SHP77 treated with DMSO at 0.1 percent for 48 hours (cell line): Measurements from ENCODE around the gene GBX1.

Source experiments
- DNase-seq: peaks from one replicate; lab custom pipeline; 2025; lab: John Stamatoyannopoulos, UW

Gene GBX1

DNA sequence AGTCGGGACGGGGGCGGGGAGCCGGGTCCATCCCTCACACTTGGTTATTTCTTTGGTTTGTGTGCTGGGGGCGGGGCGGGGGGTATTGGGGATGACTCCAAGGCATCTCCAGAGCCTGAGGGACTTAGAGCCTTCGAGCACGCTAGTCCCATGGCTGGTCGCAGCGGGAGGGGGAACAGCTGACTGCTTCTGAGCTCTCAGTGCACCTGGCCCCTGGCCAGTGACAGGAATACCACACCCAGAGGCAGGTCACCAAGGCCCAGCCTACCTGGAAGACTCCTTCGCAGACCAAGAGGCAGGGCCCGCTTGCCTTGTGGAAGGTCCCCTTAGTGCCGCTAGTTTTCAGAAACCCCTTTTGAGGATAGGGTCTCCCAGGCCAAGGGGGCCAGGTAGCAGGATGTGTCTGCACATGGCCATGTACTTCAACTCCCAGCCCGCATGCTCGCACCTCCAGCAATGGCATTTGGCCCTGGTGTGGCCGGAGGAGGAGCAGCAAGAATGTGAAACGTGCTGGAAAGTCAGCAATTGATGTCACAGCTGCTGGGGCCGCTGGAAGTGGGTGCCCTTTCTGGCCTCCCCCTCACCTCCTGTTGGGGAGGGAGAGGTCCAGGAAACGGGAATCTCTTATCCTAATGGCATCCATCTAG is 40.9 kb downstream of the GBX1 start:
- DNase-seq: no peak

DNA sequence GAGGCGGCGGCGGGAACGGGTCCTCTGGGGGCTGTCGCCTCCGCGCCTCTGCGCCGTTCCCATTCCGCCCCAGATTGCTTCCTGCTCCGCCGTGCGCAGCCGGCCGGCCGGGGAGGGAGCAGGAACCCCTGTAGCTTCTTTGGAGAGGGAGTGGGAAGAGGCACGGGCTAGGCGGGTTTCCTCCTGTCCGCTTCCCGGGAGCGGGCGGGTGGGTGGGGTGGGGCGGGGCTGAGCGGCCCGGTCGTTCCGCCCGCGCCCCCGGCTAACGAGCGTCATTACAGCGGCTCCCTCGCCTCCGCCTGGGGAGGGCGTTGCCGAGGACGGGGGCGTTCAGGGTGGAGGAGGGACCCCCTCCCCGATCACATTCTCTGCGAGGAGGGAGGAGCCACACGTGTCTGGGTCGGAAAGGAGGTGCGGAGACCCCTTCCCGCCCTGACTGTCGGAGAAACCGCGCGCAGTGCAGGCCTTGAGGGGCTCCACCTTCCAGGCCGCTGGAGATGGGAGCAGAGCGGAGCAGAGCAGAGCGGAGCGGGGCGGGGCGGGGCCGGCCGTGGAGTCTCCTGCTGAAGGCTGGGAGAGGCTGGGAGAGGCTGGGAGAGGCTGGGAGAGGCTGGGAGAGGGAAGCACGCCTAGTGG is 41.5 kb downstream of the GBX1 start:
- no peak for DNase-seq

DNA sequence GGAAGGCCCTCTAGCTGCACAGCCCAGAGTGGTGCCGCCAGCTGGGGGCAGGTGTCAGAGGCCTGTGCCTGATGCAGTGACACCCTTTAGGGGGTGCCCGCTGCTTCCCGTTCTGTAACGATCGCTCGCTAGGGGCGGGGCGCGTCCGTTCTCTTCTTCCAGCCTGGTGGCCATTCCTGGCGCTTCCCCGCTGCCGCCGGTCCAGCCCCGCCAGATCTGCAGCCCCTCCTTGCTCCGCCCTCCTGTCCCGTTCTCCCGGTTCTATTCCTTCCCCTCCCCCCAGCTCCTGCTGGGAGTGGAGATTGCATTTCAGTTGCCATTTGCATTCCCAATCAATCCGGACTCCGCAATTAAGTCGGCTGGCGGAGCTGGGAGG is 42.0 kb downstream of the GBX1 start:
- DNase-seq: no peak

DNA sequence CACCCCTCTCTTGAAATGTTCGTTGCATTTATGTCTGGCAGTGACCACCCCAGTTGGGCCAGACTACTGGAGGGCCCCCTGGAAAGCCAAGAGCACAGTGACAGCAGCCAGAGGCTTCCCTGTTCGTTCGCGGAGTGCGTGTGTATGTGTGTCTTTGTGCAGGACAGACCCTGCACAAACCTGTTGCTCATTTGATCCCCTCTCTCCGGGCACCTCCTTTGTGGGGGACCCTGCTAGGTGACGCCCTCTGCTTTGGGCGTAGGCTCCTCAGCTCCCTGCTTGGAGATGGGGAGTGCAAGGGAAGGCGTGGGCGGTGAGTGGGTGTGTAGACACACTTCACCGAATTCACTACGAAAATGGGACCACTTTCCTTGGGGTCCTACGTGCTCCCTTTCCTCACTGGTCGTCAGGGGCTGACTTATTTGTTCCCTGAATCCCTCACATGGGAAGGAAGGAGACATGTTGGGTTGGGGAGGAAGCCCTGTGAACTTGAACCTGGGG is 42.5 kb downstream of the GBX1 start:
- DNase-seq: no peak

DNA sequence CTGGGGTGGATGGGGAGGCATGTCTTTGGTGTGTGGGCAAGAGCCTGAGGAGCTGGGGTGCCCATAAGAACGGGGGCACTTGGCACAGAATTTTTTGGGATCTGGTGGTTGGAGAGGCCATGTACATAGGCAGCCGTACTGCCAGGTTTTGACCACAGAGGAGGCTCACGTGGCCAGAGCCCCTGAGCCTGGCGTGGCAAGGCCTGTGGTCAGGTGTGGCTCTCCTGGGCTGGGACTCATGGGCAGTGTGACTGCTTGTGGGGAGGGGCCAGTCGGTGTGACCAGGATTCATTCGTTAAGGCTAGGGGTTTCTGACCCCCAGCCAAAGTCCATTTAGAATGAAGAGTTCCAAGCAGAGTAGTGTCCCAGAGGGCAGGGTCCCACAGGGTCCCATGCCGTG is 43.0 kb downstream of the GBX1 start:
- no peak for DNase-seq

DNA sequence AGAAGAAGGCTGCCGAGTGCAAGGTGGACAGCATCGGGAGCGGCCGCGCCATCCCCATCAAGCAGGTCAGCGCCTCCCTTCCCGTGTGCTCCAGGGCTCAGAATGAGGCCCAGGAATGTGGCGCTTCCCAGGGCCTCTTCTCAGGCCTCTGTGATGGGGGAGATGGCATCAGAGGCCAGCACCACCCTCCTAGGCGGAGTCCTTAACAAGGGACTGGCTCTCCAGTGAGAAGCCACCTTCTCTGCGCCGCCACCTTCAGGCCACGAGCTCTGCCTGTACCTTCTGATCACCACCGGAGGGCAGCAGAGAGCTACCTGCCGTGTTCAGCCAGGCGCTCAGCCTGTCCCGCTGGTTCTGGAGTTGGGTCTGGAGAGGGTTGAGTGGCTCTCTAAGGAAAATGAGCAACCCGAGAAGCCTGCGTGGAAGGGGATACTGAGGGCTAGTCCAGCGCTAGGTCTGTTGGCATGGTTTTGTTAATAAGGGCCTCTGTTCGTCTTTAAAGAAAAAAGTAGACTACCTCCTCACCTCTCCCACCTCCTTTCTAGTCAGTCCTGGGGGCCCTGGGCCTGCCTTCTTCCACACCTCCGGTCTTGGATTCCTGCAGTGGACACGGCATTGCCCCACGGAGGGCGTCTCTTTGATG is 43.6 kb downstream of the GBX1 start:
- peak; percentile 10 for DNase-seq

DNA sequence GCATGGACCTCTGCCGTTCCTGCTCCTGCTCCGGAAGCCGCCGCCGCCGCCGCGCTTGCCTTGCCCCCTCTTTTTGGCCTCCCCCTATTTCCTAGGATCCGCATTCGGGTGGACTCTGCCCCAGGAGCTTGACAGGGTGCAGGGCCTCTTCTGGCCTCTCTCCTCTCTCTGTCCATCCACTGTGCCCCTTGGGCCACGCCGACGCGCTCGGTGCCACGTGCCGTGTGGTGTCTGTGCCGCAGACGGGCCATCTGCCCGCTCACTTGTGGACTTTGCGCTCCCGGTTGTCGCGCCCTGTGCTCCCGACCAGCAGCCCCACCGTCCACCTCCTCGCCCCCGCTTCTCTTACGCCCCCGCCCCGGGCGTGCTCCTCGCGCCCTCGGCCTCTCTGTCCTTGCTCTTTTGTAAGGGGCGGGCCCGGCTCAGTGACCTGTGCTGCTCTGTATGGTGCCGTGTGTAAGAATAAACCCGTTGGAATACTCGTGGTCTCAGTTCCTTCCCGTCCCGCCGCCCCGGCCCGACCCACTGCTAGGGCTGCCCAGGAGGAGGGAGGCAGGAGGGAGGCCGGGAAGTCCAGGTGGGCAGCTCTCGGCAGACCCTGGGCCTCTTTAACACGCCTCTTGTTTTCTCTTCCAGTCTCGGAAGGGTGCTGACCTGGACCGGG is 44.2 kb downstream of the GBX1 start:
- DNase-seq: no peak

DNA sequence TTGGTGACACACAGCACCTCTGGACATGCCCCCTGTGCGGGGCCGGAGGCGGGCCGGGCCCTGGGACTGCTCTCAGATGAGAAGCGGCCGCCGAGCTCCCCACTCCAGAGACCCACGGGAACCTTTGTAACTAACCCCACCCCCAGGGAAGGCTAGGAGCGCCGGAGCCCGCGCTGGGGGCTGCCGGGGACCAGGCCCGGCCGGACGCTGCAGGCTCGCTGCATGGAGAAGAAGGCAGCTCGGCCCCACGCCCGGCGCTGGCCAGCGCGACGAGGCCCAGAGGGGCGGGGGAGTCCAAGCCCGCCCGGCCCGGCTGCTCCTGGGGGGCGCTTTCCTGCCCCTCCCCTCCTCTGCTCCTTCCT is 44.7 kb downstream of the GBX1 start:
- no peak for DNase-seq

DNA sequence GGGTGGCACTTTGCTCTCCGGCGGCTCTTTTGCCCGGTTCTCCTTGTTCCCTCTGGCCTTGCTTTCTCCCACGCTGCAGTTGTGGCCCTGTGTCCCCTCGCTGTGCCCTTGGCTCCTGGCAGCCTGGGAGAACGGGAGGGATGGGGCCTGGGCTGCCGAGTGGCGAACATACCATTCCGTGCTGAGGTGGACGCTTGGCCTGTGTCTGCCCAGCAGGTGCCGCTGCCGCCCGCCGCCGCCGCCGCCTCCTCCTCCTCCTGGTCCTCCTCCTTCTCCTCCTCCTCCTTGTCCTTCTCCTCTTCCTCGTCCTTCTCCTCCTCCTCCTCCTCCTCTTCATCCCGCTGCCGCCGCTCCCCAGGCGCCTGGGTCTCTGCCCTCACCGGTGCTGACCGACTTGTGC is 45.2 kb downstream of the GBX1 start:
- no peak for DNase-seq

DNA sequence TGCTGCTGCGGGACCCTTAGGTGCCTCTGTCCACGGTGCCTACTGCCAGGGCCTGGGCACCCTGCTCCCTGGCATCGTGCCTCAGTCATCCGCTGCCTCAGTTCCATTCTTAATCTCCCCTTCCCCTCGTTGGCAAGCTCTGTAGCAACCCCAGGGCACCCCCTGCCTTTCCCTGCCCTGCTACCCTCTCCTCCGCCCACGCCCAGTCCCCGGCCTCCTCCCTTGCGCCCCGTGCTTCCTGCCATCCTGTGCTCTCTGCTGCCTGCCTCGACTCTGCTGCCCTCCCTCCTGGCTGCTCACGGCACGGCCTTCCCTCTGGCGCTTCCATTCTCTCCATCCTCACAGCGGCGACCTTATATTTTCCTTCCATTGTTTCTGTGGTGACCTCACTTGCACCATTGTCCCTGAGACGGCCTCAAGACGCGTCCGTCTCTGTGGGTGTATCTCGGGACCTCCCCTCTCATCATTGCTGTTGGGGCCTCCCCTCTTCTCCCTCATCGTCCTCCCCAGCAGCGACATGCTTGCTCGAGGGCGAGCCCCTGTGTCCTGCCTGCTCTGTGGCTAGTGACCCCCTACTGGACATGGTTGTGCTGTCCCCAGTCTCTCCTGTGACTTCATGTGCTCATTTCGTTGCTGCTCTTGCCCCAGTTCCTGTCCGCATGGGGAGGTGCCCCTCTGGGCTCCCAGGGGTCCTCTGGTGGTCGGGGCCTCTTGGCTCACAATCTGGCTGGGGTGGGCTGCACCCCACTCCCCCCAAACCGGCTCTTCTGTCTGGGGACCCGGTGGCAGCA is 45.9 kb downstream of the GBX1 start:
- DNase-seq: no peak

DNA sequence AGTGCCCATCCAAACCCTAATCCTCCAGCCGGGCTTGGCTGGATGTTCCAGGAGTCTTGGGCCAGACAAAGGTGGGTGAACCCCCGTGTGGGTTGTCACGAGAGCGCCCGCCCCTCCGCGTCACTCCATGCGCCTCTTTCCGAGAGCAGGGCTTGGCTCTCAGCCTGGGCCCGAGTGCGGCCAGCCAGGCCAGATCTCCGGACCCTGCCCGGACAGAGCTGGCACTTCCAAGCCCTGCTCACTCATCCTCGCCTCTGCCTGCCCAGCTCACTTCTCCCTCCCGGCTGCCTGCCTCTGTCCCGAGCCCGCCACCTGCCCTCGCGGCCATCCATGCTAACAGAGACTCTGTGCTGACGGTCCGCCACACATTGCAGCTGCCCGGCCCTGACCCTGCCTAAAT is 46.6 kb downstream of the GBX1 start:
- no peak for DNase-seq

DNA sequence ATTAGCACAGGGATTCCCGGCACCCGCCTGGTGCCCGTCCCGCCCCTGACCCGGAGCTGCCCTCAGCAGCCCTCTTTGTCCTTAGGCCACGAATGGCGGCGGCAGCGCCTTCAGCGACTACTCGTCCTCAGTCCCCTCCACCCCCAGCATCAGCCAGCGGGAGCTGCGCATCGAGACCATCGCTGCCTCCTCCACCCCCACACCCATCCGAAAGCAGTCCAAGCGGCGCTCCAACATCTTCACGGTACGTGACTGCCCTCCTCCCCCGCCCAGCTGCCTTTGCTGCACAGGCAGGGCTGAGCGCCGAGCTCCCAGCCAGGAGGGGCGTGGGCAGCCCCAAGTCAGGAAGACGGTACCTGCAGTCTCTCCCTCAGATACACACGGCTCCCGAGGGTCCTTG is 47.6 kb downstream of the GBX1 start:
- no peak for DNase-seq

DNA sequence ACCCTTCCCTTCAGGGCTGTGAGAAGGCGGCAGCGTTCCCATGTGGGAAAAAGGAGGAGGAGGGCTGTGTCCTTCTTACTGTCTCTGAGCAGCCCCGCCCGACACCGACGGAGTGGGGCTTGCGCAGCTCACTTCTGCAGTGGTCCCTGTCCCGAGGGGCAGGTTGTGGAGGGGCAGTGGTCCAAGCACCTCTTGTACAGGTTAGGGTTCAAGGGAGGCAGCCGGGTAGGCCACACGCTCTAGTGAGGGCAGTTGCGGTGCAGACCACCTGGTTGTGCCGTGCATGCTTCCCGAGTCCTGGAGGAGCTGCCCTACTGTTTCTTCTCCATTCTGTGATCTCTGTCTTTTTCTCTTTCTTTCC is 48.5 kb downstream of the GBX1 start:
- DNase-seq: no peak

DNA sequence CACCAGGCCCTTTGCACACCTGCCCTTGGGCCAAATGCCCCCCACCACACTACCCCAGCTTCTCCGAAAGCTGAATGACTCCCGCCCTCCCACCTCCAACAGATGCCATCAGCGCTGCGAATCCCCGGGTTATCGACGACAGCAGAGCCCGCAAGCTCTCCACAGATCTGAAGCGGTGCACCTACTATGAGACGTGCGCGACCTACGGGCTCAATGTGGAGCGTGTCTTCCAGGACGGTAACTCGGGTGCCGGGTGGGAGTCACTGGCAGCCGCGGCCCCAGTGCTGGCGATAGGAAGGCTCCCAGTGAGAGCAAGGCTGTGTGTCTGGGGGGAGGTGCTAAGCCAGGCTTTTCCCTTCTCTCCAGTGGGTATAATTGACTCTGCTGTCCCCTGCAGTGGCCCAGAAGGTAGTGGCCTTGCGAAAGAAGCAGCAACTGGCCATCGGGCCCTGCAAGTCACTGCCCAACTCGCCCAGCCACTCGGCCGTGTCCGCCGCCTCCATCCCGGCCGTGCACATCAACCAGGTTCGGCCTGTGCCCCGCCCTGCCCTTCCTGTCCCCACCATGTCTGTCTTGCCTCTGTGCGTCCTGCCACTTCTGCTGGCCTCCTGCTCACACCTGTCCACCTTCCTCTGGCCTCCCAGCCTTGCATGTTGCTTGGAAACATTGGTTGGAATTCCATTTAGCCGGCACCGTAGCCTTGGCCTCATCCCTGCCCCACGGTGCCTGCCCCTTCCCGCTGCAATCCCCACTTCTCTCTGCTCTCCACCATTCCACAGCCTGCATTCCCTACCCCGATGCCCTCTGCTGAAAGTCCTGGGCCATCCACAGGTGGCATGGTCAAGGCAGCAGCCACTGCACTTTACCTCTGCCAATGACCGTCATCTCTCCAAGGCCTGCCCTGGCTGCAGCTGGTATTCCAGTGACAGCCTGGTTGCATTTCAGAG is 49.1 kb downstream of the GBX1 start:
- no peak for DNase-seq

DNA sequence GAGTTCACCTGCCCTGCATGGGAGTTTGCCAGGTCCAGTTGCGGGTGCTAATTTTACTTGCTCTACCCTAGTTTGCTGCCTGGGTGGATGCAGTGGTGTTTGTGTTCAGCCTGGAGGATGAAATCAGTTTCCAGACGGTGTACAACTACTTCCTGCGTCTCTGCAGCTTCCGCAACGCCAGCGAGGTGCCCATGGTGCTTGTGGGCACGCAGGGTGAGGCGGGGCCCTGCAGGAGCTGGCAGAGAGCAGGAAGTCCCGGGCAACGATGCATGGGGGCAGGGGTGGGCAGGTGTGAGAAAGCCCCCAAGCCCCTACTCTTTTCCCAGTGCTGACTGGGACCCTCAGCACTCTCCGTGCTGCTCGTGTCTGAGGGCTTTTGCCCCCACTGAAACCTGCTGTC is 49.9 kb downstream of the GBX1 start:
- DNase-seq: no peak

DNA sequence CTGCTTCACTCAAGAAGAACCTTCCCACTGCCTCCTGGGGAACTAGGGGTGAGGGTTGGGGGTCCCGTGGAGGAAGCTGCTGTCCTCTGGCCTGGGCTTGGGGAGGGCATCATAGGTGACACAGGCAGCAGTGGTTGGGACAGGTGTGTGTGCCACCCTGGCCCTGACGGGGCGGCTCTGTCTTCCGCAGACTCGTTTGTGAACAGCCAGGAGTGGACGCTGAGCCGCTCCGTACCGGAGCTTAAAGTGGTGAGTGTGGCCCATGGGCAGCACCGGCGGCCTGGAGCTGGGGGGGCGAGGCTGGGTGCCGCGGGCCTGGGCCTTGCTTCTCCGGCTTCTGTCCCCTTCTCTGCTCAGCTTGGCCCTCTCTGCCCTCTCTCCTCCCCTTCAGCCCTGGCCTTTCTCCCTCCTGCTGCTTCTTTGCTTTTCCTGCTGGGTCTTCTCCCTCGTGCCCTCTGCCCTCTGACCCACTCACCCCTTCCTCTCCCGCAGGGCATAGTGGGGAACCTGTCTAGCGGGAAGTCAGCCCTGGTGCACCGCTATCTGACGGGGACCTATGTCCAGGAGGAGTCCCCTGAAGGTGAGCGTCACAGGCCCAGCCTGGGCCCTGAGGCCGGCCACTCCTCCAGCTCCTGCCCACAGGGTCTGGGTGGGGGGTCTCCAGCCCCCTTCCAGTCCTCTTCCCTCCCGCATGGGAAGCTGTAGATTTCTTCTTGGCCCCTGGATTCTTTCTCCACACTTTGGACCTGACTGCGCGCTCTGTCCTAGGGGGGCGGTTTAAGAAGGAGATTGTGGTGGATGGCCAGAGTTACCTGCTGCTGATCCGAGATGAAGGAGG is 50.7 kb downstream of the GBX1 start:
- DNase-seq: no peak

DNA sequence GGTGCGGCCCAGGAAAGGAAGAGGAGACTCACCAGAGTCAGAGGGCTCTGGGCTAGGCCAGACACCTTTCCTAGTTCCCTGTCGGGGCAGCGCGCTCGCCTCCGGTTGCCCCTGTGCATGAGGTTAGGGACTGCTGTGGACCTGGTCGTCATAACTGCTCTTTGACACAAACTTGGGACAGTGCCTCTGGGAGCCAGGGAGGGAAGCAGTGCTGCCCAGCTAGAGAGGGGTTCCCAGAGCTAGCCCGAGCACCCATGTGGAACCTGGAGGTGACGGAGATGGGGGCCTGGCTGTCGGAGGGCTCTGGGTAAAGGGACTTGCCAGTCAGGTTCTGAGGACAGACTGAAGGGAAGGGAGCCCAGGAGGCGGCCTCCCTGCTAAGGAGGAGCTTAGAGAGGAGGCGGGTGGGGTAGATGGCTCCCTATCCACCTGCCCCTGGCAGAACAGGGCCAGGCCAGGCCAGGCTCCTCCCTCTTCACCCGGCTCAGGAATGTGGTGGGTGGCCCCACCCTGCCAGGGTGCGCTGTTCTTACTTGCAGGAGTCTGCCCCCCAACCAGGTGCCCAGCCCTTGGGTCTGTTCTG is 51.6 kb downstream of the GBX1 start:
- no peak for DNase-seq

DNA sequence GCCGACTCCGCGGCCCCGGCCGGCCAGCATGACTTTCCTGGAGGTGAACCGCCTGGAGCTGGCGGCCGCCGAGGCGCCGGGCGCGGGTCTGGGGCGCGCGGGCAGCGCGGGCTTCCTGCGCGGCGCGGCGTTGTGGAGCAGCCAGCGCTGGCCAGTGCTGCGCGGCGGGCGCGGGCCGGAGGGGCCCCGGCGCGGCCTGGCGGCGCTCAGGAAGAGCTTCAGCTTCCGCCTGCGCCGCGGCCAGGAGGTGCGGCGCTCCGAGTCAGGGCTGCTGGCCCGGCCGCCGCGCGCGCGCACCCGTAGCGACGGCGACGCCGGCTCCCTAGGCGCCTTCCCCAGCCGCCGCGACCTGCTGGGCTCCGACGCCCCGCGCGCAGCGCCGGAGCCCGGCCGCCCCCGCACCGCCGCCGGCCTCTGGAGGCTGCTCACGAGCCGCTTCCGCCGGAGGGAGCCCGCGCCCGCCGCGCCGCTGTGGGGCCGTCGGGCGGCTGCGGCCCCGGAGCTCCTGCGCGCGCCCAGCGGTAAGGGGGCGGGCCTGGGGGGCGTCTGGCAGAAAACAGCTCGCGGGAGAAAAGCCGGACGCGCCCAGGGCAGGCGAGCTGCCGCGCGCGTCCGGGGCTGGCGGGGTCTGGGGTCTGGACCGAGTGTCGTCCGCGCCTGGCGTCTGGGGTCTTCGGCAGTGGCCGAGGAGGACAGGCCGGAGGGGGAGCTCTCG is 52.2 kb downstream of the GBX1 start:
- no peak for DNase-seq
